H1 (cell line): Measurements from ENCODE around the gene ERC1. TPM values are rescaled to one million over a fixed set of nuclear protein-coding genes. Genes with fewer than 3 reads are reported as not detected.

Experiments
- NRF1 ChIP-seq: IDR thresholded peaks from 2 replicates; pipeline ENCODE4 v1.6.1; 2011; ENCODE audit warnings: mild to moderate bottlenecking, low read depth, low read length, improper control_type of control experiment
- polyA plus RNA-seq, 7 experiments: library from polyadenylated mRNA; depleted of rRNA in 3 of 7; stranded (reverse) in 5 of 7; unstranded in 2 of 7; fragments of >200 nt in 5 of 7; fragments of 200-250 nt in 2 of 7; gene quantifications; 1 replicate in 5 of 7; 2 replicates in 1 of 7; 4 replicates in 1 of 7; pipeline versions ENCODE4 v1.2.1 to v1.2.3, GENCODE V29; 2011 to 2013; ENCODE audit warnings: missing spikeins in 2 of 7, mixed read lengths in 2 of 7
- total RNA-seq: library from RNA; stranded (reverse); fragmentation: NEBNext Ultra II Directional; extraction: Animal tissue kit (Norgen Biotek cat#: 25700); gene quantifications from 2 replicates; pipeline ENCODE4 v1.2.1, GENCODE V29; 2021
- TF ChIP-seq, protein P1 (sequence below), 3 experiments: IDR thresholded peaks; 1 replicate in 2 of 3; 2 replicates in 1 of 3; pipeline versions ENCODE4 v1.5.1 to v1.6.1; 2011; ENCODE audit warnings: low read length in 3 of 3, mild to moderate bottlenecking in 3 of 3, inconsistent platforms in 2 of 3, low read depth in 1 of 3, moderate library complexity in 1 of 3; ENCODE audit not compliant: insufficient read depth in 1 of 3; ENCODE audit errors: control extremely low read depth in 1 of 3

ERC1 gene
- total and polyA plus RNA-seq, 2 of the 8 experiments (the other 6 are each of a cell fraction or from before 2014, with no cell fraction given): 7.8 to 45.7 TPM

DNA sequence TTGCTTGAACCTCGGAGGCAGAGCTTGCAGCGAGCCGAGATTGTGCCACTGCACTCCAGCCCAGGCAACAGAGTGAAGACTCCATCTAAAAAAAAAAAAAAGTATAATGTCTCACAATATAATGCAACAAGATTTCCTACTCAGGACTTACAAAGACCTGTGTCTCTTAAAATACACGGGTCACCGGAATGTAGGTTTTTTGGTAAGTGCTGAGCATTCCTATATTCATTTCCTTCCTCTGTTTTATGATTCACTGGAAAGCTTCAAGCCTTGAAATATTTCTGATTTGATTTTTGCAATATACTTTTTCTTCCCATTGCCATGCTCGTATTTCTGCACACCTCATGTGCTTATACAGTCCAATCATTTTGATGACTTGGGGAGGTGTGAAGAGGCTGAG lies 357.6 kb downstream of the ERC1 start (continued):
- TF ChIP-seq, protein P1, sequence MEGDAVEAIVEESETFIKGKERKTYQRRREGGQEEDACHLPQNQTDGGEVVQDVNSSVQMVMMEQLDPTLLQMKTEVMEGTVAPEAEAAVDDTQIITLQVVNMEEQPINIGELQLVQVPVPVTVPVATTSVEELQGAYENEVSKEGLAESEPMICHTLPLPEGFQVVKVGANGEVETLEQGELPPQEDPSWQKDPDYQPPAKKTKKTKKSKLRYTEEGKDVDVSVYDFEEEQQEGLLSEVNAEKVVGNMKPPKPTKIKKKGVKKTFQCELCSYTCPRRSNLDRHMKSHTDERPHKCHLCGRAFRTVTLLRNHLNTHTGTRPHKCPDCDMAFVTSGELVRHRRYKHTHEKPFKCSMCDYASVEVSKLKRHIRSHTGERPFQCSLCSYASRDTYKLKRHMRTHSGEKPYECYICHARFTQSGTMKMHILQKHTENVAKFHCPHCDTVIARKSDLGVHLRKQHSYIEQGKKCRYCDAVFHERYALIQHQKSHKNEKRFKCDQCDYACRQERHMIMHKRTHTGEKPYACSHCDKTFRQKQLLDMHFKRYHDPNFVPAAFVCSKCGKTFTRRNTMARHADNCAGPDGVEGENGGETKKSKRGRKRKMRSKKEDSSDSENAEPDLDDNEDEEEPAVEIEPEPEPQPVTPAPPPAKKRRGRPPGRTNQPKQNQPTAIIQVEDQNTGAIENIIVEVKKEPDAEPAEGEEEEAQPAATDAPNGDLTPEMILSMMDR (IDR thresholded peaks at IDR 0.05; ENCODE audit: control extremely low read depth in 1 of 3, insufficient read depth in 1 of 3, low read depth in 1 of 3, low read length in 3 of 3): no peak
- TF ChIP-seq NRF1: no peak
